T-helper 2 cell treated with Interferon-gamma antibody and Interleukin-4, amounts not matched to agents 100 ng/mL and 5 ng/mL, for 36 hours (primary cell): Measurements from ENCODE around the gene ADAMTS15. TPM values are rescaled to one million over a fixed set of nuclear protein-coding genes. Genes with fewer than 3 reads are reported as not detected.

ENCODE experiments used
- intact Hi-C: fragments of 100-400 bp; cut with micrococcal nuclease; formaldehyde crosslinking; loops from one replicate; pipeline ENCODE4 v1.15.1; 2023
- total RNA-seq: library from RNA; stranded (reverse); gene quantifications from 2 replicates; pipeline ENCODE4 v1.2.3, GENCODE V29; 2022

Gene ADAMTS15
- total RNA-seq, 1 donor from 2014 or later, result 0.02 TPM

GRCh38 chr11:130512662-130513061 lies 64.2 kb downstream of the ADAMTS15 start:
- intact Hi-C loops, result no loop called here

- intact Hi-C loops, result no loop called here
Observed at GRCh38 chr11:130513132-130513531, 64.7 kb downstream of the ADAMTS15 start.

DNA sequence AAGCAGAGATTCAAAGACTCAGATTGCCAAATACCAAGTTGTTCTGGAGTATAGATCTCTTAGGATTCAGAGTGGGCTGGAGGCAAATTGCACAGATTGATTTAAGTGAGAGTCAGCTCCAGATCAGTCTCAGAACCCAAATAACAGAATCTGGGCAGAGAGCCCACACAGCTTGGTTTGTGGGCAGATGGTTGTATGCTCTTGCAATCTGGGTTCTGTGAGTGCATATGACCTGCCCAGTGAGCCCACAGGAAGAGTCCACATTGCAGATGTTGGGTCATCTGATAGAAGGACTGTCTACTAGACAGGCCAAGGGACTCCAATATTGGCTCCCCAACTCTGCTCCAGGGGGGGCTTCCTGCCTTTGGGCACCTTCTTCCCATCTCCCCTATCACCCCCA lies 65.9 kb downstream of the ADAMTS15 start:
- intact Hi-C loops, result no loop called here

DNA sequence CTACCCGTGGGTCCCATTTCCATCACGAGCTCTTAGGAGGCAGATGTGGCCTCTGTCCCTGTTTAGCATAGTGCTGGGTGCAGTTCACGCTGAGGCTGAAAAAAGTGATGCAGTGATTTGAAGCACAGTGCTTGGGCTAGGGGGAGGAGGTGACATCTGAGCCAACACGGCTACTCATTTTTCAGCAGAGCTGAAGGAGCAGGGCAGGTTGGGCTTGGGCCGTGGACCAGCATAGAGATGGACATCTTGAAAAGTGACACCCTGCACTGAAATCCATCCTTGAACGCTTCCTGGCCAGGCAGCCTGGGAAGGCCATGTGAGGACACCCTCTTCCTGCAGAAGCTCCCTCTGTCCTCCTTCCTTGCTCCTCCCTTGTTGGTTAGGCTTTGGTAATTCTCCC lies 66.4 kb downstream of the ADAMTS15 start:
- intact Hi-C loops, result no loop called here

- intact Hi-C loops, result no loop called here
Observed at GRCh38 chr11:130515829-130516553, 67.5 kb downstream of the ADAMTS15 start.

DNA sequence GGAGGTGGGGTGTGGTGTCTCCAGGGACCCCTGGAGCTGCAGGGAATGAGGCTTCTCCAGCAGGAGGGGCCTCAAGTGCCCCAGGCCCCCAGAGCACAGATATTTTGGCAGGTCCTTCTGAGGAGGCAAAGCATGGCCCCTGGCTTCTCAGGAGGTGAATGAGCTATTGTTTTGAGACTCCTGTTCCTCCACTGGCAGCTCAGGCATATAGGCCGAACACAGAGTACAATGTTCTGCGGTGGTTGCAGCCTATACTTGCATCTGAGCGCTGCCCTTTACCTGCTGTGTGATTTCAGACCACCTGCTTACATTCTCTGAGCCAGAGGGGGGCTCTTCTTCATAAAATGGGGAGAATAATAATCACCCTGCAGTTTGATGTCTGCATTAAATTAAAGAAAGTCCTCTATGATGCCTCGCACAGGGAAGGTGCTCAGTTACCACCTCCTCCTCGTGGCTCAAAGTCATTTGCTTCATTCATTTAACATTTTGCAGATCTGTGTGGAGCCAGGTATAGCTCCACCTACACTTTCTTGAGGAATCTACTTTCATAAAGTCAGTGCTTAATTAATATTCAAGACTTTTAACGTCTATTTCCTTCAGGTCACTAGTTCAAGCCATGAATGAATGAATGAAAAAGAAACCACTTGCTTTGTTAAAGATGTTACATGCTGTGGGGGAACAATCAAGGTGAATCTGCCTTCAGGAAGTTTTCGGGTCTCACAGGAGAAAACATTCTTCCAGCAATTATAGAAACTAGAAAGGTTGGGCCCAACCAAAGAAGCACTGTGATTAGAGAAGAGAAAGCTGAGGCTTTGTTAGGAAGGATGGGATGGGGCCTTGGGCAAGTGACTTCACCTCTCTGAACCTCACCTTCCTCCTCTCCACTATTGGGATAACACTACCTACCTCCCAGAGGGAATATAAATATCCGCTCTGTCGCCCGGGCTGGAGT lies 68.4 kb downstream of the ADAMTS15 start:
- intact Hi-C loops, result no loop called here

- intact Hi-C loops, result no loop called here
Observed at GRCh38 chr11:130518164-130518680, 69.8 kb downstream of the ADAMTS15 start.

DNA sequence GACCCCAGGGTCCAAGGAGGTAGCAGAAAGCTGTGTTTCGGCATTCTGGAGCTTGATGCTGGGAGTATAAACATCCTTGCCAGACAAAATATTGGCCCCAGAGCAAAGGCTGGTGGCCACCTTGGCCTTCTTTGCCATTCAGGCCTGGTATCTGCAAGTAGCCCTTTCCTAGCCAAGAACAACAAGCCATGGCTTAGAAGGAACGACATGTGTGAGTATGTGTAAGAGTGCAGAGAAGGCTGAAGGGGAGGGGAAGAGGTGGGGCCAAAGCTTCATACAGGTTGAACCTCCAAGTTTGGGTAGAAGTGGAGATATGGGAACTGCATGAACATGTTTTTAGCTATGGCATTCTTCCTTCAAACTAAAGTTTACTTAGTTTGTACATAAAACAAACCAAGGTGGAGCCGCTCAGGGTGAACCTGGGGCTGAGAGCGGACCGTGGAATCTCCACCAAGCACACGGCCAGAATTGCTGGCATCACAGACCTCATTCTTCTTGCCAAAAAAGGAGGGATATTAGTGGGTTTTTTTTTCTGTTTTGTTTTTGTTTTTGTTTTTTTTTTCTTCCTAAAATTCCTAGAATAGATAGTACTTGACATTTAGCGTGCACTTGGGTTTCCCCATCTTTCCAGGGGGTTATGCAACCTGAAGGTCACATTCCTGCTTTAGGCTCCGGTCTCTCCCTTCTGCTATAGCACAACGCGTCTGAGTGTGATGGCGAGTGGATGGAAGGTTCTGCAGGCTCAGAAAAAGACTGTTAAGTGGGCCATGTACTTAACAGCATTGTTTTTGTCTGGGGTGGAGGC lies 70.9 kb downstream of the ADAMTS15 start:
- intact Hi-C loops, result no loop called here

- intact Hi-C loops, result no loop called here
Observed at GRCh38 chr11:130520271-130520671, 71.8 kb downstream of the ADAMTS15 start.

GRCh38 chr11:130522284-130522961 lies 74.0 kb downstream of the ADAMTS15 start:
- intact Hi-C loops, result no loop called here

DNA sequence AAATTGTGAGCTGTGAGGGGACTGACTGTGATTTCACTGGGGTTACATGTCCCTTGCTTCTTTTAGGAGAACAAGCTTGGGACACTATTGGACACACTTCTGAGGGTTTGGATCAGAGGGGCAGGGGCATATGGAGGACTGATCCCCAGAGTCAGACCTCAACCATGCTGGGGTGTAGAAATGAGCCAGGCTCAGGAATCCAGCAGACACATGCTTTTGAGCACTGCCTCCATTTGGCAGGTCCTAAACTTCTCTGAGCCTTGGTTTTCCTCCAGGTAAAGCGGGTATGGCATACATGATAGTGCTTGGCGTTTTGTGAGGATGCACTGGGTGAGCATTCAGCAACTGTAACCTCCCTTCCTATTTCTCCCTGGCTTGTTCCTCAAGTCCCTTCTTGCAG lies 74.7 kb downstream of the ADAMTS15 start:
- intact Hi-C loops, result no loop called here

DNA sequence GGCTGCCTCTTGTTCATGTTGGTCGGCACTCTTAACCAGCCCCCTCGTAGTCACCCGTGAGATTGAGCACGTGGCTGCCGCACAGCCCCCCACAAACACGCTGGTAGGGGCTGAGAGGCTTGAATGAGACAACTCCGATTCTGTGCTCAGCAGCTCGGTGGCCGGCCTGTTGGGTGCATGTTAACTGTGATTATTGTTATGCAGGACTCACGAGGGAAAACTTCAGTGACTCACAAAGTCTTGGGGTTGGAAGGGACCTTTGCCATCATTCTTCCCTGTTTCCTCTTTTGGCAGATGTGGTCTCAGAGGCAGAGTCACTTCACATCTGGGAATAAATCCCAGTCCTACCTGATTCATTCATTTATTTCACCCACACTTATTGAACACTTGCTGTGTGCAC lies 75.2 kb downstream of the ADAMTS15 start:
- intact Hi-C loops, result no loop called here

DNA sequence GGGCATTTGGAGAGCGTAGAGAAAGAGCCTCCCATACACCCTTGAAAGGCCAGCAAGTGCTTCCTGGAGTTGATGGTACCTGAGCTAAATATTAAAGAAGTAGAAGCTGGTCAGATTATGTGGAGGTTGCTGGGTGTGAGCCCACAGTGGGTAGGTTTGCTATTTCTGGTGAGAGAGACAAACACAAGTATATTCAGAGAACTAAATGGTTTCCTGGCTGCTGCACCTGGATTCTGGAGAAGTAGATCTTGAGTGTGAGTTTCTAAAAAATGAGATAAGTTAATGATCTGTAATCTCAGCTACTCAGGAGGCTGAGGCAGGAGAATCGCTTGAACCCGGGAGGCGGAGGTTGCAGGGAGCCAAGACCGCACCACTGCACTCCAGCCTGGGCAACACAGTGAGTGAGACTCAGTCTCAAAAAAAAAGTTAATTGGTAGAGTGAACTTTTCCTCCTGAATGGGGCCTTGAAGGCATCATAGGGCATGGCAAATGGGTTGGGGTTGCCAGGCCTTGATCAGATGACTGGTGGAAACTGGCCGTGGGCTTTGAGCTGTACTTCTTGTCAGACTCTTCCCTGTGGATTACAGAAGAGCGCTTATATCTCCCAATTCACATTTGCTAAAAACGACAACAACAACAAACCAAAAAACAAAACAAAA lies 75.8 kb downstream of the ADAMTS15 start:
- intact Hi-C loops, result no loop called here

DNA sequence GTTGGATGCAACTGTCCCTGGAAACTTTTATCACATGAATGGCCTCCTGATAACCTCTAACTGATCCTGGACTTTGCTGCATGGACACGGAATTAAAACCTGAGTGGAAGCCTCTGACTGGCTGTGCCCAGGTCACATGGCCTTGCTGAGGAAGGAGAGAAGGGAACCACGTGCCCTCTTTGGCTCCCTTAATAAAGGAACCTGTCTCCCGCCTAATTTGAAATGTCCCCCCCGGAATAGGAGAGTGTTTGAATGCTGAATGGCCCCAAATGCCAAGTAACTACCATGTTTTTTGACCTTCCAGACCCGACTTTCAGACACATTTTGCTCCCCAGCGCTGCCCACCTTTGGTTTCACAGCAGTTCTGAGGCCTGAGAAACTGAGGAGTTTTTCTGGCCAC lies 76.9 kb downstream of the ADAMTS15 start:
- intact Hi-C loops, result no loop called here

Other genes starting within 250 kb of the ADAMTS15 start
- gene ZBTB44, start 133.7 kb upstream of the ADAMTS15 start, total RNA-seq, result 53.3 and 55.6 TPM in 2 replicates
- not detected in 2 replicates for gene ADAMTS8, start 20.0 kb upstream of the ADAMTS15 start, total RNA-seq